ENCODE data around the gene IDH3A.
A peak's percentile ranks its signal among the peaks of the same experiment; 100 is the strongest.
"Not testable (repeated sequence)": the region's sequence is repeated elsewhere in the genome, so short reads cannot be mapped to it uniquely, and the experiment has no call there.

Gene IDH3A

DNA sequence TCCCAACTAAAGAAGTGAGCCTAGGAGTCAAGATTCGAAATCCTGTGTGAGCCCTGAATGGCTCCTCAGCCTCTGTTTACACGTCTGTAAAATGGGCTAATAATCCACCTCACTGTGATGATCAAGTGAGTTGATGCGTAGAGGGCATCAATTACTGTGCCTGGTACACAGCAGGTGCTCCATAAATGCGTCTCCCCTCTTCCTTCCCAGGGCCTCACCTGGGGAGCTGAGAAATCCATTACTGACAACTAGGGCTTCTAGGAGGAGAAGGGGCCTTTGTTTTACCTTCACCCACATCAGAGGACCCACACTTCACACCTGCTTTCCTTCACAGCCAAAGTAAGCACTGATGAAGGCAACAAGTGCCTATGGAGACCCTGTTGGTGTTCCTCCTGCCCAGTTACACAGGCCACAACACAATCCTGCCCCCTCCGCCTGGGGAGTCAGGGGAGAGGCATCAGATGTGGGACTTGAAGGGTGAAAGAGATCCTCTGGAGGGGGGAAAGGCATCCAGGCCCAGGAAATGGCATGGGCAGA lies 19.3 kb upstream of the IDH3A start:
- no peak for DNase-seq

DNA sequence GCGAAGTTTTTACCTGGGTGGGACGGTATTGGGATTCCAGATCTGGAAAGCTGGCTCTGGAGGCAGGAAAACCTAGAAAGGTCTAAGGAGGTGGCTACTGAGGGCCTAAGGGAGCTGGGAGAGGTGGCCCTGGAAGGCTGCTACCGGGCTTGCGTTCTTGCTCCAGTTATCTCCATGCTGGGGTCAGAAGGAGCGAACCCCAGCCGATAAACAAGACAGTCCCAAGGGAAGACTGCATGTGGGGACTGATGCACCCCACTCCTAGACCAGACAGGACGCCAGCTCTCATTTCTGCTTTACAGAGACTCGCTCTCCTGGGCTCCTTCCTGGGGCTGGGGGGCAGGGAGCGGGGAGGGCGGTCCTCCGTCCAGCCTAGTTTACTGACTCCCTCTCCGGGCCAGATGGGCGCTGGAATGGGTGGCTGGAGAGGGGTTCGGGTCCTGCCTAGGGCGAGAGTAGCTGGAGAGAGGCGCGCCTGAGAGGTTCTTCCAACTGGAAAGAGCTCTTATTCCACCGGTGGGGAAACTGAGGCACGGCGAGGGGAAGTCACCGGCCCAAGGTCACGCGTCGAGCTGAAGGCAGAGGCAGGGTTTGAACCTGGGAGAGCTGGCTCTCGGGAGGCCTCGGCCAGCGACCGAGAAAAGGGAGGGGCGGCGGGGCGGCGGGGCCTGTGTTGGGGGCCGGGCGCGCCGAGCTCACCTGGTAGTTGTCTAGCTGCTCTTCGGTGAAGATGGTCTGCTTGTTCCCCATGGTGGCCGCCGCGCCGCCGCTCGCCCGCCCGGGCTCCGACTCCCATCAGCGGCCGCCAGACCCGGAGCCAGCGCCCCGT lies 18.5 kb upstream of the IDH3A start:
- peak; percentile 56 for DNase-seq

DNA sequence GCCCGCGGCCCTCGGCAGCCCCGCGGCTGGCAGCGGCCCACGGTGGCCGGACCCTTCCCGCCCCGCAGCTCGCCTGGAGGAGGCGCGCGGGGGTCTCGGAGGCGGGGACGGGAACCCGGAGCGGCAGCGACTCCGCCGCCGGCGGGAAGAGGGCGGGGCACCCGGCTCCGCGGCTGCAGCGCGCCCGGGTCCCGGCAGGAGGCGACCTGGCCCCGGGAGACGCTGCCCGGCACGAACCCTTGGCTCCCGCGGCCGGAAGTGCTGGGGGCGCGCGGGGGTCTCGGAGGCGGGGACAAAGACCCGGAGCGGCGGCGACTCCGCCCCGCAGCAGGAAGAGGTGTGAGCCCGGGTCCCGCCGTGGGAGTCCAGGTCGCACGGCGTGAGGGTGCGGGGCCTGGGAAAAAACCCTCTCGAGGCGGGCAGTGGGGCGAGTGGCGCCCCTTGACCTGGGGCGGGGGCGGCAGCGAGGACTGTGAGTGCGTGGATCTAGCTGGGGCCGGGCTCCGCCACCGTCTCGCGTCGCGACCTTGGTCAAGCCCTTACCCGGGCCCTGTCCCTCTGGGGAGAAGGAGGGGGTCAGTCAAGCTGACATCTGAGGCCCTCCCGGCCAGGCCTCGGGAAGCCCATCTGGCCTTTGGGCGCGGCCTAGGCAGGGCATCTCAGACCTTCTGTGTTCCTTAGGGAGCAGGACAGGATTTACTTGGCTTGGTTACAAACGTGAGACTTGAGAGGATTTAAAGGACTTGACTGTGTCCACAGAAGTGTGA lies 17.7 kb upstream of the IDH3A start, which contains the start of gene CIB2:
Gene CIB2, minus strand, starts transcription at position 151 of the 767 bp plus-strand sequence. CDS start 230 bp downstream, outside the sequence.
- DNase-seq = peak; percentile 67

DNA sequence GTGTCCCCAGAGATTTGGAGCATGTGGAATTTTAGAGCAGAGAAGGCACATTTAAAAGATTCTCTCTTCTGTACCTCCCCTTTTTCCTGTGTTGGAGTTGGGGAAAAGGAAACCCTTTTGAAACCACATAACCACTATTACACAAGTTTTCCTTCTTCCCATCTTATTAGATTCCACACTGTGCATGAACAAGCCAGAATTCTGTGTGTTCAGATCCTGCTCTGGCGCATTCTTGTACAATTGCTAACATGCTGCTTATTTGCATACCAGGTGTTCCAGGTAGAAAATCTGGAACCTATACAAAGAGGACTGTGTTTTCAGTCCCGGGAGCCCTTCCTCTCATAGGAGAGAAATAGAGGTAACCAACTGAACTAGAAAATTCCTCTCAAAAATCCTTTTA lies 15.4 kb upstream of the IDH3A start:
- no peak for DNase-seq

DNA sequence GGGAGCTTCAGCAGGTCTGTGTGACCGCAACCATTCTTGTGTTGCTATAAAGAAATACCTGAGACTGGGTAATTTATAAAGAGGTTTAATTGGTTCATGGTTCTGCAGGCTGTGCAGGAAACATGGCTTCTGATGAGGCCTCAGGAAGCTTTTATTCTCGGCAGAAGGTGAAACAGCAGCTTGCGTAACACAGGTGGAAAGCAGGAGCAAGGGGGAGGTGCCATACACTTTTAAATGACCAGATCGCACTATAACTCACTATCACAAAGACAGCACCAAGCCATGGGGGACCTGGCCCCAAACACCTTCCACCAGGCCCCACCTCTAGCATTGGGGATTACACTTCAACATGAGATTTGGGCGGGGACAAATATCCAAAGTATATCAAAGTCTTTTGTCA lies 9.6 kb upstream of the IDH3A start:
- no peak for DNase-seq

DNA sequence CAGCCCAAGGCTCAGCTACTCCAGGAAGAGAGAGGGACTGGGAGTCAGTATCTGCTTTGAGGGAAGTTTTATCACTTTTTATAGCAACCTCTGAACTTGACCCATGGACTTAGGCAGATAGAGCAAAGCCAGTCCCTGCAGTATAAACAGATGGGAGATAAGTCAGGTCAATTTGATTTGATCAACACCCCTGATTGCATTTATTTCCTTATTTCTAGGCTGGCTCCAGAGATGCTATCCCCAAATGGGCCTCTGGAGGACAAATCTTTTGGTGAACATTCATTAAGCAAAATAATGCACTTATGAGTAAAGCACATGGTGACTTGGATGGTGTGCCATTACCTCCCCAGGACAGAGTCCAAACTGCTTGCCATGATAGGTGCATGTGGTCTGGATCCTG lies 8.9 kb upstream of the IDH3A start:
- no peak for DNase-seq

DNA sequence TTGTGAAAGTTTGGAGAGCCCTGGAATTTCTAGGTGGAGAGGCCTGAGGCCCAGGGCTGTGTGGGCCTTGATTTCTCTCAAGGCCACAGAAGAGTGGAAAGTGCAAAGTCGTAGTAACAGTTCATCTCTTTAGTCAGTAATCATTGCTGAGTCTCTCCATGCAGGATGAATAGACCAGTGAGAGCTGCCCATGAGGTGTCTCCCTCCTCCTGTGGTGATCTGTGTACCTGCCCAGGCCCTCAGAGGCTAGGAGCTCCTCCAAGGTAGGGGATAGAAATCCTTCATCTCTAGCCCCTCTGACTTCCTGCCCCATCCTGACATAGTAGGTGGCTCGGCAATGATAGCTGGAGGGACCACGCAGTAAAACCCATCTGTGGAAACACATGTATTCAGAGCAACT lies 6.8 kb upstream of the IDH3A start:
- no peak for DNase-seq

DNA sequence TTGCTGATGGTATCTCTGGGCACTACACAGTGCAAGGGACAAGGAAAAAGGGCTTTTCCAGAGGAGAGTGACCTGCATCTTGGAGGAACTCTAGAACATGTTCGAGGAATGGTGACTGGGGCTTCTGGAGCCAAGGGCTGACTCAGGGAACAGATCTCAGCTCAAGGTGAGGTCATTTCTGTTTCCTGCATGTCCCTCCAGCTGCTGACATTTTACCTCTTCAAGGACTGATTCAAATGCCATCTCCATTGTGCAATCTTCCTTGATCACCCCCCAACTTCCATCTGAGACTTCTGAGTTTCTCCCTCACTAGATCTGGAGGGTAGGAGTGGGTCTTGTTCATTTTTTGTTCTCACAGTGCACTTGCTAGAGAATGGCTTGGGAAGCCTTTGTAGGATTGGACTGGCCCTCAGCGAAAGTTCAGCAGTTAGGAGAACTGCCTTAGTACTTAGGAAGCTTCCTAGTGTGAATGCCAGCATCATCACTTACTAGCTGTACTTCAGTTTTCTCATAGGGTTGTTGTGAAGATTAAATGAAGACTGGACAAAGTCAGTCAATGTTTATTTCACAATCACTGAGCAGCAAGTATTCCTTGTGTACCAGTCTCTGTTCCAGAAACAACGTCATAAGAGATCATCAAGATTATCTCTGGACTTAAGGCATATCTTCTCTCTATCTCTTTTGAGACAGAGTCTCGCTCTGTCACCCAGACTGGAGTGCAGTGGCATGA lies 2.6 kb upstream of the IDH3A start:
- no peak for DNase-seq

DNA sequence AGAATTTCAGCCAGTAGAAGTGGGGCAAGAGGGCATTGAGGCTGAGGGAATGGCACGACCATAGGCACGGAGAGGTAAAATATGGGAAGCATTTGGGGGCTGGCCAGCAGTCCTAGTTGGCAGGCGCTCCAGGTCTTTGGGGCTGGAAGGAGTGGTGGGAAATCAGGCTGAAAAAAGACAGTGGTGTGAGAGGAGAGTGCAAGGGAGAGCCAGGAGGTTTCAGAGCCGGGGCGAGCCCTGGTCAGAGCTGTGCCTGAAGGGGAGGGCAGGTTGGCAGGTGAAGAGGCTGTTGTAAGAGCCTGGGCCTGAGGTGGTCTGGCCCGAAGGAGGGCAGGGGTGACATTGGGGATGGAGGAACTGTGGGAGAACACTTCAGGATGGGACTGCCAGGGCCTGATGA lies 1.6 kb upstream of the IDH3A start:
- no peak for DNase-seq

DNA sequence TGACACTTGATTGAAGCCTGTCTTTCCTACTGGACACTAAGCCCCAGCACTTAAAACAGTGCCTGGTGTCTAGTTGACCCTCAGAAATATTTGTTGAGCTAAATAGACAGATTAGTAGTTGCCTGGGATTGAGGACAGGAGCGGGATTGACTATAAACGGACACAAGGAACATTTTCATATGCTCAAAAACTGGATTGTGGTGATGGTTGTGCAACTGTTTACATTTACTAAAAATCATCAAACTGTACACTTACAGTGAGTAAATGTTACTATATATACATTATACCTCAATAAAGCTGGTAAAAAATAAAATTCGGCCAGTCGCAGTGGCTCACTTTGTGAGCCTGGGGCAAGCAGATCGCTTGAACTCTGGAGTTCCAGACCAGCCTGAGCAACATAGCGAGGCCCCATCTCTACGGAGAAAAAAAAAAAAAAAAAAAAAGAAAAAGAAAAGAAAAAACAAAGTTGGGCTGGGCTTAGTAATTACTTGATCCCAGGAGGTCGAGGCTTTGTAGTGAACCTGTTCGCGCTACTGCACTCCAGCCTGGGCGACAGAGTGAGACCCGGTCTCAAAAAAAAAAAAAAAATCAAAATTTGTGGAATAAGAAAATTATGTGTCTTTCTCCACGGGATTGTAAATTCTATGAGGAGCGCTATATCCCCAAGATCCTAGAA lies 632 bp upstream of the IDH3A start:
- DNase-seq = no peak

DNA sequence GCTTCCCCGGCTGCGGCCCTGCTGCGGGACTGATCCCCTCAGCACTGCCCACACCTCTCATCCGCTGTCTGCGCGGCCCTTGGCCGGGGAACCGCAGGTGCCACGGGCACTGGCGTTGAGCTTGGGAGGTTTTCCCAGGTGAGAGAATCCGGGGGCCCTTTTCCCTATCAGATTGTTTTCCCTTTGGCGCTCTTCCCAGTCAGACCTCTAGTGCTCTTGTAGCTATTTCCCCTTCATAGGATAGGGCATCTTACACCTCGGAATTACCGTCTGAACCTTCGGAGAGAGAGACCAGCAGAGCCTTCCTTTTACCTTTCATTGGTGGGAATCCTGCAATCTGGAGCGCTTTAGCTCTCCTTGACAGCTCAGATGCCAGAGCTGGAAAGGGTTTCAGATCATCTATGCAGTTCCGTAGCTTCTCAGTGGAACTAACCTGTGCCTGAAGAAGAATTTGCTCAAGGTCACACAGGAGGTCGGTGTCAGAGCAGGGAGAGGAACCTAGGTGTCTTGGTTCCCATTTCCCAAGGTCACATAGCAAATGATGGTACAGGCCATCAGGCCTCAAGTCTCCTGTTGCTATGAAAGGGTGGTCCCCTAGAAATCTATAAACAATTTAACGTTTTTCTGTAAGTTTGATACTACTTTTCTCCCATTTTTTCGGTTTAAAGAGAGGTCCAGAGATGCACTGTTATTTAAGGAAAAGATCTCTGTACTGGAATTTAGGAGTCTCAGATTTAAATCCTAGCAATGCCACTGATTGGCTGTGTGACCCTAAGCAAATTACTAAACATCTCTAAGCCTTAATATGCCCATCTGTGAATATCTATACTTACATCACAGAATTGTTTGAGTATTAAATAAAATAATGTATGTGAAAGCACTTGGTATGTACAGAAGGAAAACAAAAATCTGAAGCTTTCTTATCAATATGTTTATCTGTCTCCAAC lies 916 bp downstream of the IDH3A start:
- no peak for DNase-seq

DNA sequence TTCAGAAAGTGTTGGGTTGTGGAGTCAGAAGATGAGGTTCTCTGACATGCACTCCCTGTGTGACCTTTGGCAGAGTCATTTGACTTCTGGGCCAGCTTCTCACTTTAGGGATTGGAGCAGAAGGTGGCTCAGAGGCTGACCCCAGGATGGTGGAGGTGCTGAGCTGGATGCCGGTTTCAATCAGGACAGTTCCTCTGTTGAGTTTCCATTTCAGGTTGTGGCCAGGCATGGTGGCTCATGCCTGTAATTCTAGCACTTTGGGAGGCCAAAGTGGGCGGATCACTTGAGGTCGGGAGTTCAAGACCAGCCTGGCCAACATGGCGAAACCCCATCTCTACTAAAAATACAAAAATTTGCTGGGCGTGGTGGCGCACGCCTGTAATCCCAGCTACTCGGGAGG lies 1.9 kb downstream of the IDH3A start:
- DNase-seq = not testable (repeated sequence)

DNA sequence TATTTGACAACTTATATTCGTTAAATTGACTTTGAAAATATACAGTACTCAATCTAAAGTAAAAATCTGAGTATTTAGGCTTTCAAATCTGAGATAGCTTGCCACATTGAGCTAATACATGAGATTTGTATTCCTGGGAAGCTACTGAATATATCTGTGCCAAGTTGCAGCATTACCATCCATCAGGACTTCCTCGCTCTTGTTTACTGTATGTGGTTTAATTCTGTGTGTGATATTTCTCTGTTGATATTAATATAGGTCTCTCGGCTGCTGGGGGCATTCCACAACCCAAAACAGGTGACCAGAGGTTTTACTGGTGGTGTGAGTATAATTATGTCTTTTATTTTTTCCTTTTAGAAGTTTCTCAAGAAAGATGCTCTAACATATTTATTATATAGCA lies 5.8 kb downstream of the IDH3A start:
- DNase-seq = no peak

DNA sequence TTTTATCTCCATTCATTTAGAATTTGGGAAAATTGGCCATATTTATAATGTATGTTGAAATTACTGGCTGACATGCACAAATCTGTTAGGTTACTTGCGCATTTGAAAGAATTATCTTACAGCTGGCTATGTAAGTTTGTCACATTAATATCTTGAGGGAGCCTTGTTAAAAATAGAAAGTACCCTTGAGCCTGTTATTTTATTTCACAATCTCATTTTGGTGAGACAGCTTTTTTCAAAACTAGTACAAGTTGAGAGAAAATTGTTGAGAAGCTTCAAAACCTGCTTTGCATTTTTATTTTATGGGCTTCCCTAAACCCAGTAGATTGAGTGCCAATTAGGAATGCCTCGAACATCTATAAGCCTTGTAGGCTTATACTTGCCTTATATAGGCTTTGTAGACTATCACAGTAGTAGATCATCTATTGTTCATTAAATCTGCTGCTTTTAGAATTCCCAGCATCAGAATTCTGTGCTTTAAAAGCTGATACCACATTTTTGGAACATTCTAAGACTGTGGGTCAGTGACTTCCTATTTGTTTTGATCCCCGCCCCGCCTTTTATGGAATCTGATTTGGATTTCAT lies 6.3 kb downstream of the IDH3A start:
- no peak for DNase-seq

DNA sequence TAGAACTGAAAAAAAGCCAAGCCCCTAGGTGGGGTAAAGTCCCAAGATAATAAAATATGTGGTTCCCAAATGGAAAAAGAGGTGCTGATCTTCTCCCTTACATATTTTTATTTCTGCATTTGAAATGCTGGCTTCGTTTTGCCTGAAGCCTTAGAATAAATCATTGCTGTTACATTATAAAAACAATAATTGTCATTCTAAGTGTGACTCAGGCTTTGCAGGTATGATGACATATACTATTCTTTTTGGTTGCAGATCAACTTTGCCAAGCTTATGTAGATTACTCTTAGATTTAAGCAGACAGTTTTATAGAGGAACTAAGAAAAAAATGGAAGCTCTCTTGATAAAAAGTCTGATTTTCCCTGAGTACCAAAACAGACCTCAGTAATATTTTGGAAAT lies 7.5 kb downstream of the IDH3A start:
- DNase-seq = no peak

DNA sequence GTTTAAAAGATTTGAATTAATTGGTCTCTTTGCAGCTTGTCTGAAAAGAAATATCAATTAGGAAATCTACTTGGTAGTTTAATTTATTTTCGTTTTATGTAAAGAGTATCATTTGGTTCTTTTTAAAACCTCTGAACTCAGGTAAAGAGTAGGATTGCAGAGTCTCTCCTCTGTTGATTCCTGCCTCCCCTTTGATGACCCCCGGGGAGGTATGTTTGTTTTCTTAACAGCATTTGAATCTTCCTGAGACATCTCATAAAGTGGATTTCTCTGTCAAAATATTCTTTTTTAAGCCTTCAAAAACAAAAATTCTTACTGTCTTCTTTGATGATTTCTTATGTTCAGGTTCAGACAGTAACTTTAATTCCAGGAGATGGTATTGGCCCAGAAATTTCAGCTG lies 8.0 kb downstream of the IDH3A start:
- DNase-seq = no peak

DNA sequence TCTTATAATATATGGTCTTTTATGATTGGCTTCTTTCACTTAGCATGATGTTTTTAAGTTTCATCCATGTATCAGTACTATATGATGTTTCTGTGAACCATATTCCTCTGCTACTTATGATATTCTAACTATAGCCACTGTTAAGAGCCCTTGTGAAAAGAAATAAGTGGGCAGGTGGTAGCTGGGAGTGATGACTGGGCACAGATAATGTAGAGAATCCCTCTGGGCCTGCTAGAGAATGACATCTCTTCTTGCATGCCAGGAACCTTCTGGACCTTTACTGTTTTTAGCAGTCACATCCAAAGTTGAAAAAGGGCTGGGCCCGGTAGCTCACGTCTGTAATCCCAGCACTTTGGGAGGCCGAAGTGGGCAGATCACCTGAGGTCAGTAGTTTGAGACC lies 10.2 kb downstream of the IDH3A start:
- no peak for DNase-seq

DNA sequence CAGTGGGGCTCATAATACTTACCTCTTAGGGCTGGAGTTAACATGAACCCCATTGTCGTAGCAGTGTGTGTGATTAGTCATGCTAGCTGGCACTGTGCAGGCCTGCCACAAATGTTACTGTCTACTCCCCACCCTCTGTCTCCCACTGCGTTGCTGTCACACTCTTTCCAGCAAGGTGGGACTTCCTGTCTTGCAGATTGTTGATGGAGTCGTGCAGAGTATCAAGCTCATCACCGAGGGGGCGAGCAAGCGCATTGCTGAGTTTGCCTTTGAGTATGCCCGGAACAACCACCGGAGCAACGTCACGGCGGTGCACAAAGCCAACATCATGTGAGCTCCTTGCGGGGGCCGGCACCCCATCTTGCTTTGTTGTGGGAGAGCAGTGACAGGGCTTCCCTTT lies 12.9 kb downstream of the IDH3A start:
- DNase-seq = no peak

DNA sequence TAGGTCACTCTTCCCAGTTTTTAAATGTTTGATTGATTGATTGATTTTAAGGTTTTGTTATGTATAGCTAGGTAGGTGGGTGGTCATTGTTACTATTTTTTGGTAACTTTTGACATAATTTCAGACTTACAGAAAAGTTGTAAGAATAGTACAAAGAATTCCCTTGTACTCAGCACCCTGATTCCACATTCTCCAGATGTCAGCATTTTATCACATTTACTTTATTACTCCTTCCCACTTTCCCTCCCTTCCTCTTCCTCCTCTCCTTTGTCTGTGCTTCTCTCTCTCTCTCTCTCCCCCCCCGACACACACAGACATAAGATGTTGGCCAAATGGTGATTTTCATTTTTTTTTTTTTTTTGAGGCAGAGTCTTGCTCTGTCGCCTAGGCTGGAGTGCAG lies 14.8 kb downstream of the IDH3A start:
- DNase-seq = no peak

DNA sequence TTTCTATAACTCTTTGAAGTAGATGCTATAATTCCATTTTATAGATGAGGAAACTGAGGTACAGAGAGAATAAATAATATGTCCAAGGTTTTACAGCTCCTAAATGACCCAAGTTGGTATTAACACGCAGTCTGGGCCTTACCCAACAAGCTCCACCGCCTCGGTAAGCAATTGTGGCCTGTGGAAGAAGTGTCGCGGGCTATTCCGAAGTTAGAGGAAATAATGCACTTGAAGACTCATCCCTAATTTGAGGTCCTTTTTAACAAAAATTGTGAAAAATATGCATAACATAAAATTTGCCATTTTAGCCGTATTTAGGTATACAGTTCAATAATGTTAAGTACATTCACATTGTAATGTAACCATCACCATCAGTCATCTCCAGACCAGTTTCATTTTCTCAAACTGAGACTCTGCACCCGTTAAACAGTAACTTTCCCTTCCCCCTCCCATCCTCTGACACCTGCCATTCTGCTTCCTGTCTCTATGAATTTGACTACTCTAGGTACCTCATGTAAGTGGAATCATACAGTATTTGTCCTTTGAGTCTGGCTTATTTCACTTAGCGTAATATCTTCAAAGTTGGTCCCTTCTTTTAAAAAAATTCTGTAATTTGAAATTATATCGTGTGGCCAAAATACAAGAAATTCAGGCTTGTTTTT lies 18.2 kb downstream of the IDH3A start:
- DNase-seq = no peak

DNA sequence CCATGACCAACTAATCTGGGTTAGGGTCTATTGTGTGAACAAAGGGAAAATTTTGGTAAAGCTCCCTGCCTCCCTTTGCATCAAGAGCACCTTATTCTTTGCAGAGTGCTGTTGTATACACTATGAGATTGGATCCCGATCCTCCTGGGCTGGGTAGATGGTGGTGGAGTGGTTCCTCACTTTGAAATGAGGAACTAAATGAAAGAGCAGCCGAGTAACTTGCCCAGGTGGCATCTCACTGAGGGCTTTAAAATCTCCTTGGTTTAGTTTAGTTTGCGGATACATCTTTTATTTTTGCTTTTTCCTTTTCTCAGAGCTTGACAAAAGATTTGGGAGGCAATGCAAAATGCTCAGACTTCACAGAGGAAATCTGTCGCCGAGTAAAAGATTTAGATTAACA lies 19.4 kb downstream of the IDH3A start:
- DNase-seq = no peak

Measured in activated gamma-delta T cell (primary cell).